ENCODE data around the gene KDM6A. TPM values are rescaled to one million over a fixed set of nuclear protein-coding genes. Genes with fewer than 3 reads are reported as not detected.

The KDM6A gene
- total RNA-seq, 1 donor = 20.3 TPM

DNA sequence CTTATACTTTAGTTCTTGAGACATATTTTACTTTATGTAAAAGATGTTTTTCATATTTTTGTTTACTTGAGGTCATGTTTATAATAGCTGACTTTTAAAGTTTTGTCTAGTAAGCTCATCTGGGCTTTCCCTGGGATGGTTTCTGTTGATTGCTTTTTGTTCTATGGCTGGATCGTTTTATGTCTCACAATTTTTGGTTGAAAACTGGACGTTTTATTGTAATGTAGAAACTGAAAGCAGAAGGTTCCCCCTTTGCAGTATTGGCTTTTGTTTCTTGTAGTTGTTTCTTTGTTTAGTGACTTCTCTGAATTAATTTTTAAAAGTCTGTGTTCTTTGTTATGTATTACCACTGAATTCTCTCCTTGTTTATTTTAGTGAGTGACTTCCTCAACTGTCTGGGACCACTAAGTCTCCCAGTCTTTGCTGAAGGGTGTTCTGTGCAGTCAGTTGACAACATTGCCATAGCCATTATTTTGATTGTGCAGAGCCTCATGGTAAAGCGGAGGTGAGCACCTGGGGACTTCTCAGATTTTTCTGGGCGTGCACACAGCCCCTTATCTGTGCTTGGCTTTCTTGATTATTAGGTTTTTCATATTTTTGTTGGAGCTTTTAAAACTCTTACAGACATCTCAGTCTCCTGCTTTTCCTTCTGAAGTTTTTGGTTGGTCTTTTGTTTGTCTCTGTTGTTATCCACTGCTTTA, 31.0 kb downstream of the KDM6A start:
- no peak for TF ChIP-seq CTCF (IDR thresholded peaks at IDR 0.05; ENCODE audit: extremely low read depth, low read depth, low read length)
- no peaks in the 10 kb centered on the region for H3K36me3 ChIP-seq (ENCODE audit: insufficient read depth, low read length)
- H3K4me1 ChIP-seq (ENCODE audit: insufficient read depth, low read length) = peaks cover 28% of the 10 kb centered on the region
- H3K79me2 ChIP-seq (ENCODE audit: insufficient read depth, low read length) = peaks cover 98% of the 10 kb centered on the region
- H3K4me2 ChIP-seq (ENCODE audit: insufficient read depth, low read length) = peak overlapping the region; percentile 57
- no peak for DNase-seq (ENCODE audit: insufficient read length, low spot score, missing footprints)
- H2AFZ ChIP-seq (ENCODE audit: low read length) = no peak overlapping the region
- H3K9me3 ChIP-seq (ENCODE audit: low read depth, low read length) = peaks cover 6% of the 10 kb centered on the region
- H4K20me1 ChIP-seq (ENCODE audit: insufficient read depth, low read length) = peaks cover 58% of the 10 kb centered on the region
- H3K27me3 ChIP-seq (ENCODE audit: insufficient read depth, low read length) = no peaks in the 10 kb centered on the region
- H3K27ac ChIP-seq (ENCODE audit: low read depth, low read length) = peak overlapping the region; percentile 35
- H3K4me3 ChIP-seq (ENCODE audit: insufficient read depth, low read length) = no peak overlapping the region

DNA sequence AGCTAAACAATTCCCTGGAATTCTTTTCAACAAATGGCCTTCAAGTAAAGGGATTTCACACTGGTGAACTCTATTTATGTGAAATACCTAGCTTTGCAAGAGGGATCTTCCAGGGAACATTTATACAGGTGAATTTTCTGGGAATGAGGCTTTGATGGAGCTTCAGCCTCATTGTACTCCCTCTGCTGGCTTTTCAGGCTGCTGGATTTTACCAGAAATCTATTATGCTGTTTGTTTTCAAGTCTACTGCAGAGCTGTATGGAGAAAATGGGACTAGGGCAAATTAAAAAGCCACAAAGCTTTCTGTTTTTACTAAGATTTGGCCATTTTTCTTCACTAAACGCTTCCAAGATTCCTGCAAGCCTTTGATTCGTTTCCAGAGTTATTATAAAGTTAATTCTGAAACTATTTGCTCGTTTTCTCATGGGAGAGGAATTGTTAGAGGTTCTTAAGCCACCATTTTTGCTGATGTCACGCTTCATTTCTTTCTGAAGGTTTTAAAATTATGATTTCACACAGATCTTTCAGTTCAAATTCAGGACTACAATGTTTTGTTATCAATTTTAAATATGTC, 31.6 kb downstream of the KDM6A start:
- Histone ChIP-seq H3K4me2 (ENCODE audit: insufficient read depth, low read length) (peak overlapping the region; percentile 57), H3K79me2 (ENCODE audit: insufficient read depth, low read length) (peaks cover 98% of the 10 kb centered on the region), H3K27ac (ENCODE audit: low read depth, low read length) (peak overlapping the region; percentile 35), H2AFZ (ENCODE audit: low read length) (no peak overlapping the region), H3K9me3 (ENCODE audit: low read depth, low read length) (peaks cover 6% of the 10 kb centered on the region), H3K4me1 (ENCODE audit: insufficient read depth, low read length) (peaks cover 28% of the 10 kb centered on the region), H3K4me3 (ENCODE audit: insufficient read depth, low read length) (no peak overlapping the region), H4K20me1 (ENCODE audit: insufficient read depth, low read length) (peaks cover 53% of the 10 kb centered on the region), H3K36me3 (ENCODE audit: insufficient read depth, low read length) (no peaks in the 10 kb centered on the region), H3K27me3 (ENCODE audit: insufficient read depth, low read length) (no peaks in the 10 kb centered on the region)
- DNase-seq (ENCODE audit: insufficient read length, low spot score, missing footprints) = peak; percentile 76
- TF ChIP-seq CTCF (IDR thresholded peaks at IDR 0.05; ENCODE audit: extremely low read depth, low read depth, low read length) = peak; percentile 24

DNA sequence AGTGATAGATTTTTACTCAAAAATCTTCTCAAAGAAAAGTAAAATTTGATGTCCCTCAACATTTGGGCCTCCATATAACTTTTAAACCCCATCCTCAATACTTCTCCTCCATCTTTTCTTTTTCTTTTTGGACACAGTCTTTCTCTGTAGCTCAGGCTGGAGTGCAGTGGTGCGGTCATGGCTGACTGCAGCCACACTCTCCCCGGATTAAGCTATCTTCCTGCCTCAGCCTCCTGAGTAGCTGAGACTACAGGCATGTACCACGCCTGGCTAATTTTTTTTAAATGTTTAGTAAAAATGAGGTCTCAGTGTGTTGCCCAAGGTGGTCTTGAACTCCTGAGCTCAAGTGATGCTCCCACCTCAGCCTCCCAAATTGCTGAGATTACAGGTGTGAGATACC, 33.1 kb downstream of the KDM6A start:
- Histone ChIP-seq H3K36me3 (ENCODE audit: insufficient read depth, low read length) (no peaks in the 10 kb centered on the region), H4K20me1 (ENCODE audit: insufficient read depth, low read length) (peaks cover 49% of the 10 kb centered on the region), H3K4me1 (ENCODE audit: insufficient read depth, low read length) (peaks cover 28% of the 10 kb centered on the region), H3K9me3 (ENCODE audit: low read depth, low read length) (peaks cover 6% of the 10 kb centered on the region), H3K79me2 (ENCODE audit: insufficient read depth, low read length) (peaks cover 90% of the 10 kb centered on the region), H2AFZ (ENCODE audit: low read length) (no peak overlapping the region), H3K27me3 (ENCODE audit: insufficient read depth, low read length) (no peaks in the 10 kb centered on the region), H3K4me2 (ENCODE audit: insufficient read depth, low read length) (no peak overlapping the region), H3K4me3 (ENCODE audit: insufficient read depth, low read length) (no peak overlapping the region), H3K27ac (ENCODE audit: low read depth, low read length) (no peak overlapping the region)
- DNase-seq (ENCODE audit: insufficient read length, low spot score, missing footprints) = no peak
- no peak for TF ChIP-seq CTCF (IDR thresholded peaks at IDR 0.05; ENCODE audit: extremely low read depth, low read depth, low read length)

GRCh38 chrX:44906542-44906941, 33.6 kb downstream of the KDM6A start:
- Histone ChIP-seq H3K9me3 (ENCODE audit: low read depth, low read length) (peaks cover 6% of the 10 kb centered on the region), H3K79me2 (ENCODE audit: insufficient read depth, low read length) (peaks cover 85% of the 10 kb centered on the region), H3K4me2 (ENCODE audit: insufficient read depth, low read length) (no peak overlapping the region), H3K4me3 (ENCODE audit: insufficient read depth, low read length) (no peak overlapping the region), H3K27me3 (ENCODE audit: insufficient read depth, low read length) (no peaks in the 10 kb centered on the region), H3K27ac (ENCODE audit: low read depth, low read length) (no peak overlapping the region), H3K36me3 (ENCODE audit: insufficient read depth, low read length) (no peaks in the 10 kb centered on the region), H4K20me1 (ENCODE audit: insufficient read depth, low read length) (peaks cover 47% of the 10 kb centered on the region), H2AFZ (ENCODE audit: low read length) (no peak overlapping the region), H3K4me1 (ENCODE audit: insufficient read depth, low read length) (peaks cover 28% of the 10 kb centered on the region)
- no peak for TF ChIP-seq CTCF (IDR thresholded peaks at IDR 0.05; ENCODE audit: extremely low read depth, low read depth, low read length)
- no peak for DNase-seq (ENCODE audit: insufficient read length, low spot score, missing footprints)
